ENCODE results near the gene CYGB. TPM values are rescaled to one million over a fixed set of nuclear protein-coding genes. Genes with fewer than 3 reads are reported as not detected.

The CYGB gene
- polyA plus RNA-seq, 1 donor (not counting 4 experiments of a cell fraction or from before 2014, with no cell fraction given) = 10.3 TPM

DNA sequence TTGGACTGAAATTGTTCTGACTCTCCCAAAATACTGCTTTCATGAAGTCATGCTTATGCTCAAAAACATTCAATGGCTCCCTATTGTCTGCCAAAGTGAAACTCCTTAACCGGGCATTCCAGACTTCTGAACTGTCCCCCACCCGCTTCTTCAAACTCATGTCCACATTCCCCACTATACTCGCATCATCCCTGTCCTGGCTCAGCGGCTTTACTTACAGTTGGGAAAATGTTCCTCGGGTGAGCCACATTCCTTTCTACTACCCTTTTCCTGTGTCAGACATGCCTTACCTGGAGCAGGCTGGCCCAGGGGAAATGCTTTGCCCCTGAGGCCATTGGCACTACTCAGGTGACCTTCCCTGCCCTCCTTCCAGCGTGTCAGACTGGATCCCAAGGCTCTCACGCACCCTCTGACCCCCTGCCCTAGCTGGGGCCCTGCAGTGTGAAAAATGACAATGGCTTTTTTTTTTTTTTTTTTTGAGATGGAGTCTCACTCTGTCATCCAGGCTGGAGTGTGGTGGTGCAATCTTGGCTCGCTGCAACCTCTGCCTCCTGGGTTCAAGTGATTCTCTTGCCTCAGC lies 5.3 kb downstream of the CYGB start:
- no peak for TF ChIP-seq EZH2 (IDR thresholded peaks at IDR 0.05; ENCODE audit: low read length)
- TF ChIP-seq, protein P1, sequence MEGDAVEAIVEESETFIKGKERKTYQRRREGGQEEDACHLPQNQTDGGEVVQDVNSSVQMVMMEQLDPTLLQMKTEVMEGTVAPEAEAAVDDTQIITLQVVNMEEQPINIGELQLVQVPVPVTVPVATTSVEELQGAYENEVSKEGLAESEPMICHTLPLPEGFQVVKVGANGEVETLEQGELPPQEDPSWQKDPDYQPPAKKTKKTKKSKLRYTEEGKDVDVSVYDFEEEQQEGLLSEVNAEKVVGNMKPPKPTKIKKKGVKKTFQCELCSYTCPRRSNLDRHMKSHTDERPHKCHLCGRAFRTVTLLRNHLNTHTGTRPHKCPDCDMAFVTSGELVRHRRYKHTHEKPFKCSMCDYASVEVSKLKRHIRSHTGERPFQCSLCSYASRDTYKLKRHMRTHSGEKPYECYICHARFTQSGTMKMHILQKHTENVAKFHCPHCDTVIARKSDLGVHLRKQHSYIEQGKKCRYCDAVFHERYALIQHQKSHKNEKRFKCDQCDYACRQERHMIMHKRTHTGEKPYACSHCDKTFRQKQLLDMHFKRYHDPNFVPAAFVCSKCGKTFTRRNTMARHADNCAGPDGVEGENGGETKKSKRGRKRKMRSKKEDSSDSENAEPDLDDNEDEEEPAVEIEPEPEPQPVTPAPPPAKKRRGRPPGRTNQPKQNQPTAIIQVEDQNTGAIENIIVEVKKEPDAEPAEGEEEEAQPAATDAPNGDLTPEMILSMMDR (optimal IDR thresholded peaks at IDR 0.05 in 1 of 3, IDR thresholded peaks at IDR 0.05 in 1 of 3, conservative IDR thresholded peaks at IDR 0.05 in 1 of 3; ENCODE audit: extremely low read depth in 1 of 3, insufficient read depth in 2 of 3, low read length in 3 of 3) = no peak
- no peaks in the 10 kb centered on the region for H3K9me3 ChIP-seq (ENCODE audit: control insufficient read depth, low read depth, low read length)
- peak overlapping the region; percentile 44 for H3K9ac ChIP-seq (ENCODE audit: control insufficient read depth, extremely low read depth, insufficient read depth, low read length)
- FAIRE-seq = peak; percentile 87
- no peaks in the 10 kb centered on the region for H4K20me1 ChIP-seq (ENCODE audit: control insufficient read depth, extremely low read depth, insufficient read depth, low read length)
- no peak overlapping the region for H2AFZ ChIP-seq (ENCODE audit: control insufficient read depth, low read length)
- no peaks in the 10 kb centered on the region for H3K79me2 ChIP-seq (ENCODE audit: control insufficient read depth, insufficient read depth, low read length)
- no peaks in the 10 kb centered on the region for H3K9me1 ChIP-seq (ENCODE audit: control insufficient read depth, extremely low read depth, insufficient read depth, low read length)
- peaks cover 53% of the 10 kb centered on the region for H3K4me1 ChIP-seq (ENCODE audit: control insufficient read depth, extremely low read depth, insufficient read depth, low read length)
- peaks cover 8% of the 10 kb centered on the region for H3K27me3 ChIP-seq (ENCODE audit: control insufficient read depth, extremely low read depth, insufficient read depth, low read length)
- peak overlapping the region; percentile 54 for H3K27ac ChIP-seq (ENCODE audit: control insufficient read depth, insufficient read depth, low read length)
- peak overlapping the region; percentile 58 for H3K4me2 ChIP-seq (ENCODE audit: control insufficient read depth, extremely low read depth, insufficient read depth, low read depth, low read length)
- H3K36me3 ChIP-seq (ENCODE audit: control insufficient read depth in 2 of 2, extremely low read depth in 1 of 2, insufficient read depth in 2 of 2, low read length in 2 of 2) = no peaks in the 10 kb centered on the region
- dilution Hi-C loops (cut with MboI; ENCODE audit: extremely low pct_ligation_motif_present, low sequenced_read_pairs) = no loop called here
- no peak overlapping the region for H3K4me3 ChIP-seq (ENCODE audit: control insufficient read depth in 2 of 3, extremely low read depth in 1 of 3, insufficient read depth in 2 of 3, low read depth in 1 of 3, low read length in 3 of 3)
- peak; percentile 71 for DNase-seq (ENCODE audit: low read depth, low spot score)

DNA sequence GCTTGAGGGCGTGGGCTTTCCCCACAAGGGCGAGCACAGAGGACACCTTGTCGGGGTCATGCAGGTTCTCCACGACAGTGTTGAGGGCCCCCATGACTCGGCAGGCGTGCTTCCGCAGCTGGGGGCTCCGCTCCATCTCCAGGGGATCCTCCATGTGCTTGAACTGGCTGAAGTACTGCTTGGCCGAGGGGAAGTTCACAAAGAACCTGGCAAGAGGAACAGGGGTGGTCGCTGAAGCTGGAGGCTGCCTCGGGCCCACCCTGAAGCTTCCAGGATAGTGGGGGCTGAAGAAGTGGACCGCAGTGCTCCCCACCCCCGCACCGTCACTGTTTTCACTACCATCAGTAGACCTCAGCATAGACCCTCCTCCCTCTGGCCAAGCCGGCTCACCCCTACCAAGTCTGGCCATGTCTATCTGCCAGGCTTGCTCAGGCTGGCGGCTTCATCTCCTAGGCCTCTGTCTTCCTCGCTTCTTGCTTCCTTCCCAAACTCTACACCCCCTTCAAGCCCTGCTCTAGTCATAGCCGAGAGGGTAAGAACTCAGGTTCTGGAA lies 5.9 kb downstream of the CYGB start:
- no peak for TF ChIP-seq EZH2 (IDR thresholded peaks at IDR 0.05; ENCODE audit: low read length)
- TF ChIP-seq, protein P1 (optimal IDR thresholded peaks at IDR 0.05 in 1 of 3, IDR thresholded peaks at IDR 0.05 in 1 of 3, conservative IDR thresholded peaks at IDR 0.05 in 1 of 3; ENCODE audit: extremely low read depth in 1 of 3, insufficient read depth in 2 of 3, low read length in 3 of 3) = no peak
- Histone ChIP-seq H3K4me3 (ENCODE audit: control insufficient read depth in 2 of 3, extremely low read depth in 1 of 3, insufficient read depth in 2 of 3, low read depth in 1 of 3, low read length in 3 of 3) (no peak overlapping the region), H3K79me2 (ENCODE audit: control insufficient read depth, insufficient read depth, low read length) (no peaks in the 10 kb centered on the region), H3K36me3 (ENCODE audit: control insufficient read depth in 2 of 2, extremely low read depth in 1 of 2, insufficient read depth in 2 of 2, low read length in 2 of 2) (no peaks in the 10 kb centered on the region), H3K4me2 (ENCODE audit: control insufficient read depth, extremely low read depth, insufficient read depth, low read depth, low read length) (peak overlapping the region; percentile 58), H3K27ac (ENCODE audit: control insufficient read depth, insufficient read depth, low read length) (peak overlapping the region; percentile 54), H3K9ac (ENCODE audit: control insufficient read depth, extremely low read depth, insufficient read depth, low read length) (peak overlapping the region; percentile 44), H3K9me3 (ENCODE audit: control insufficient read depth, low read depth, low read length) (no peaks in the 10 kb centered on the region), H3K9me1 (ENCODE audit: control insufficient read depth, extremely low read depth, insufficient read depth, low read length) (no peaks in the 10 kb centered on the region), H4K20me1 (ENCODE audit: control insufficient read depth, extremely low read depth, insufficient read depth, low read length) (no peaks in the 10 kb centered on the region), H3K4me1 (ENCODE audit: control insufficient read depth, extremely low read depth, insufficient read depth, low read length) (peaks cover 53% of the 10 kb centered on the region), H2AFZ (ENCODE audit: control insufficient read depth, low read length) (no peak overlapping the region), H3K27me3 (ENCODE audit: control insufficient read depth, extremely low read depth, insufficient read depth, low read length) (peaks cover 2% of the 10 kb centered on the region)
- DNase-seq (ENCODE audit: low read depth, low spot score) = no peak
- dilution Hi-C loops (cut with MboI; ENCODE audit: extremely low pct_ligation_motif_present, low sequenced_read_pairs) = no loop called here
- FAIRE-seq = no peak
